AG04450 (cell line): Measurements from ENCODE around the gene TSPAN14. TPM values are rescaled to one million over a fixed set of nuclear protein-coding genes. Genes with fewer than 3 reads are reported as not detected.

Experiments
- CTCF ChIA-PET: fragments of 300-600, 350-600 bp; formaldehyde crosslinking; extraction: SDS; loops from one replicate; lab custom pipeline; 2022; ENCODE audit warnings: antibody characterized with exemption, inconsistent platforms; lab: Charles Lee
- POLR2A ChIA-PET: fragments of 350-600 bp; formaldehyde crosslinking; extraction: SDS; loops from one replicate; lab custom pipeline; 2021; ENCODE audit warnings: antibody characterized with exemption, inconsistent platforms; lab: Yijun Ruan, JAX
- DNase-seq: peaks from one replicate; pipeline ENCODE4 v3.0.0-alpha.2; 2011; ENCODE audit warnings: low read depth, low spot score
- H3K27ac ChIP-seq: one replicate; pipeline ENCODE4 v1.5.1; 2012; ENCODE audit warnings: low read depth, low read length, control low read depth
- H3K27me3 ChIP-seq: one replicate; pipeline ENCODE4 v1.6.0; 2012; ENCODE audit warnings: low read length; ENCODE audit not compliant: control insufficient read depth, insufficient read depth
- H3K4me3 ChIP-seq: 2 replicates; pipeline ENCODE4 v1.5.1; 2011; ENCODE audit warnings: mild to moderate bottlenecking, low read depth, low read length, control low read depth
- H3K9me3 ChIP-seq: 2 replicates; pipeline ENCODE4 v1.5.1; 2012; ENCODE audit warnings: low read length; ENCODE audit not compliant: control insufficient read depth, insufficient read depth
- CTCF ChIP-seq: IDR thresholded peaks from 2 replicates; pipeline ENCODE4 v1.5.1; 2011; ENCODE audit warnings: low read depth, low read length, control low read depth, inconsistent platforms
- polyA plus RNA-seq: library from polyadenylated mRNA; depleted of rRNA; stranded (reverse); fragments of >200 nt; gene quantifications from 2 replicates; pipeline ENCODE4 v1.2.3, GENCODE V29; 2011

TSPAN14 gene
- polyA plus RNA-seq, 1 experiment = 27.3 TPM

DNA sequence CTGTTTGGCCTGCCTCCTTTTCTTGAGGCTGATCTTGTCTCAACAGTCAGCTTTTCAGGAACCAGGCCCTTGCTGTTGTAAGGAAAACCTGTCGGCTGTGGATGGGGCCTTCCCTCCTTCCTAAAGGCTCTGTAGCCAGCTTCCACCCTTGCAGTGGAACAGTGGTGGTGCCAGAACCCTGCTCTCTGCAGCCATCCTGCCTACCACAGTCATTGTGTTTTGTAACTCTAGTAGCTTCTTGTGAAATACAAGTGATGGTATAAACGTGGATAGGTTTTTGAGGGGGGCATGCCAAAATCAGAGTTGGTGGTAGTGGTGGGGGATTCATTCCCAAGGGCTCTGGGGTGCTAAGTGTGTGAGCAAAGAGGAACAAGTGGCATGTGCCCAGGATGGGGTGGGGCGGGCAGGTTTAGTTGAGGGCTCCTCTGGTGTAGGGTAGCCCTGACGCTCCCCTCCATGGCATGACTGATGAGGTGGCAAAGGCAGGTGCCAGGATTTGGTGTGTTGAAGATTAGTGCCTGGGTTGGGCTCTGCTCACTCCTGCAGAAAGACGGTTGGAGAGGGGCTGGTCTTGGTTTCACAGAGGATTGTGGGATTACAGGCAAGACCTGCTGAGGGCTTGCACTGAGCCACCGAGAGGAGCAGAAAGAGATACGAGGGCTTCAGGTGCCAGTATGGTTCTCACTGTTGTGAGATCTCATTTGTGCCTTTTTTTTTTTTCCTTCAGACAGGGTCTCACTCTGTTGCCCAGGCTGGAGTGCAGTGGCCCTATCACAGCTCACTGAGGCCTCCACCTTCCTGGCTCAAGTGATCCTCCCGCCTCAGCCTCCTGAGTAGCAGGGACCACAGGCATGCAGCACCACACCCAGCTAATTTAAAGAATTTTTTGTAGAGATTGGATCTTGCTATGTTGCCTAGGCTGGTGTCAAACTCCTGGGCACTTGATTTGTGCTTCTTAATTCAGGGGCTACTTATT is 7.4 kb downstream of the TSPAN14 start:
- Histone ChIP-seq H3K27me3 (no peaks in the 10 kb centered on the region), H3K9me3 (no peaks in the 10 kb centered on the region), H3K4me3 (no peak overlapping the region), H3K27ac (peak overlapping the region; percentile 65)
- POLR2A ChIA-PET = interaction anchor here (1.1 kb wide), 1 partner anchor 48 kb away, joined by 3 read pairs; no protein-coding TSS in a partner anchor
- TF ChIP-seq CTCF = no peak
- no peak for DNase-seq
- CTCF ChIA-PET = interaction anchor here (0.5 to 8.7 kb wide), 6 partner anchors 10 to 201 kb away, joined by 3 to 90 read pairs (median 4); no protein-coding TSS in a partner anchor

GRCh38 chr10:80462299-80462980 is 8.3 kb downstream of the TSPAN14 start:
- CTCF ChIA-PET = interaction anchor here (0.5 to 8.7 kb wide), 4 partner anchors 13 to 43 kb away, joined by 3 to 90 read pairs (median 4); no protein-coding TSS in a partner anchor
- peak overlapping the region; percentile 20 for H3K4me3 ChIP-seq
- POLR2A ChIA-PET = interaction anchor here (0.6 to 1.4 kb wide), 4 partner anchors 9 to 1182 kb away, joined by 3 to 6 read pairs (median 4); no protein-coding TSS in a partner anchor

GRCh38 chr10:80462981-80463741 is 9.1 kb downstream of the TSPAN14 start:
- TF ChIP-seq CTCF = no peak
- peak overlapping the region; percentile 69 for H3K27ac ChIP-seq
- CTCF ChIA-PET = interaction anchor here (0.6 to 8.7 kb wide), 6 partner anchors 11 to 1063 kb away, joined by 3 to 90 read pairs (median 3); no protein-coding TSS in a partner anchor
- no peaks in the 10 kb centered on the region for H3K27me3 ChIP-seq
- POLR2A ChIA-PET = interaction anchor here (0.8 to 1.4 kb wide), 3 partner anchors 8 to 46 kb away, joined by 3 to 6 read pairs (median 3); no protein-coding TSS in a partner anchor
- H3K4me3 ChIP-seq = peak overlapping the region; percentile 20
- DNase-seq = no peak
- no peaks in the 10 kb centered on the region for H3K9me3 ChIP-seq

More at GRCh38 chr10:80462299-80462980, 8.3 kb downstream of the TSPAN14 start:
- Histone ChIP-seq H3K27ac (peak overlapping the region; percentile 69), H3K27me3 (no peaks in the 10 kb centered on the region), H3K9me3 (no peaks in the 10 kb centered on the region)
- no peak for TF ChIP-seq CTCF
- no peak for DNase-seq

- Histone ChIP-seq H3K27ac (peak overlapping the region; percentile 52), H3K4me3 (no peak overlapping the region), H3K9me3 (no peaks in the 10 kb centered on the region), H3K27me3 (no peaks in the 10 kb centered on the region)
- ChIA-PET POLR2A (no interaction called here), CTCF (interaction anchor here (1.1 to 8.7 kb wide), 2 partner anchors 10 to 41 kb away, joined by 3 to 90 read pairs; no protein-coding TSS in a partner anchor)
- no peak for DNase-seq
- no peak for TF ChIP-seq CTCF
These were observed 9.8 kb downstream of the TSPAN14 start for GRCh38 chr10:80463868-80464267.
